Activated CD4-positive, alpha-beta T cell treated with anti-CD3 and anti-CD28 coated beads for 24 hours (primary cell): Measurements from ENCODE around the gene AKR1B1.

ENCODE experiments used
- DNase-seq, 2 donors: peaks; one replicate each; pipeline ENCODE4 v3.0.0-alpha.2; 2020; ENCODE audit warnings: low read depth in 2 of 2

The AKR1B1 gene

DNA sequence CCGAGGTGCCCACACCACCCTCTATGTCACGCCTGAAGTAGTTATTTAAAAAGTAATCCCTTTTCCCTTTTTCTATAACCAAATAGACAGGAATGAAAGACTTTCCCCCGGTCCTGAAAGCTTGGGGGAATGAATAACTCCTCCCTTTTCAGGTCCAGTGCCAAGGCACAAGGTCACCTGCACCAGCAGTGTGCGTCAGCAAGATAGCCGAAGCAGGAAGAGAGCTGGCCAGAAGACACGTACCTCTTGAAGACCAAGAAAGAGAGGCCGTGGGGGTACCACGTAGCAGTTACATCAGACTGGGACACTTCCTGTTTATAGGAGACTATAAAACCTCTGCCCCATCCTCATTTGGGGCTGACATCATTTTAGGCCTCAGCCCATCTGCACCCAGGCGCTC, 10.7 kb upstream of the AKR1B1 start:
- no peak for DNase-seq

DNA sequence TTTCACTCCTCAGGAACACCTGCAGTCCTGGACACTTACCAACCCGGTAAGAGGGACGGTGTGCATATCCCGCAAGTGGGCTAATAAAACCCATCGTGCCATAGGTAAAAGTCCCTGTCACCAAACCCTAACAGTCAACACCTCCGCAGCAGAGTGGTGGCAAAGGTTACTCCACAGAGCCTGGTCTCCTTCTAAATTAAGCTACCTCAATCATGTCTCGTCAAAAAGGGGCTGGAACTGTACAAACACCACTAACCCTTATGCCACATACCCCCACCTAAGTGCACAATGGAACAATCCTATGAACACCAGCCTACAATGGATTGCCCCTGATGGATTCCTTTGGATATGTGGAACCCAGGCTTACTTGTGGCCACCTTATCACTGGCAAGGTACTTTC, 9.6 kb upstream of the AKR1B1 start:
- DNase-seq: no peak

DNA sequence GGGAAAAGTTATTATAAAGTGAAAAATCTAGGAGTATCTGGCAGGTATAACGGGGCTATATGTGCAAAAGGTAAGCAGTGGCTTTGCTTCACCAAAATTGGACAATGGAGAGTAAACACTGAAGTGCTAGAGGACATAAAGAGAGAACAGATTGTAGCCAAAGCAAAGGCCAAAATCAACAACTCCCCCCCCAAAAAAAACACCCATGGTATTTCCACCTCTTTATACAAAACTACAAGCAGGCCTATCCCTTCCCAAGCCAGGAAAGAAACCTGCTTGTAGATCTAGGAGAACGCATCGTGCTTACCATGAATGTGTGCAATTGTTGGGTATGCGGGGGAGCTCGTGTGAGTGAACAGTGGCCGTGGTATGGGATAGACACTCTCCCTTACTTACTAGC, 9.2 kb upstream of the AKR1B1 start:
- no peak for DNase-seq

DNA sequence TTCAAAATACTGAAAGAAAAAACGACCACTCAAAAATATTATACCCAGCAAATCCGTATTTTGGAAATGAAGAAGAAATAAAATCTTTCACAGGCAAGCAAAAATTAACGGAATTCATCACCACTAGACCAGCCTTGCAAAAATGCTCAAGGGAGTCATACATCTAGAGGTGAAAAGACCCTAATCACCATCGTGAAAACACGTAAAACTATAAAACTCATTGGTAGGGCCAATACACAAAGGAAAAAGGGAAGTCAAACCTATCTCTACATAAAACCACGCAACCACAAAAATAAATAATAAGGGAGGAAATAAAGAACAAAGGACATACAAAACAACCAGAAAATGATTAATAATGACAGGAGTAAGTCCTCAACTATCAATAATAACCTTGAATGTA, 6.6 kb upstream of the AKR1B1 start:
- no peak for DNase-seq

DNA sequence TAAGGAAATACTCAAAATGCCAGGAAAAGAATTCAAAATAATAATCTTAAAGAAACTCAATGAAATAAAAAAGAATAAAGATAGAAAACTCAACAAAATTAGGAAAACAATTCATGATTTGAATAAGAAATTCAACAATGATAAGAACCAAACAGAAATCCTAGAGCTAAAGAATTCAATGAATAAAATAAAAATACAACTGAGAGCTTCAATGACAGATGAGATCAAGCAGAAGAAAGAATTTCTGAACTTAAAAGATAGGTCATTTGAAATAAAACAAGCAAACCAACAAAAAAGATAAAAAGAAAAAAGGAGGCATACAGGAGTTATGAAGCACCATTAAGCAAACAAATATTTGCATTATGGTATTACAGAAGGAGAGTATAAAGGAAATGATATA, 5.6 kb upstream of the AKR1B1 start:
- no peak for DNase-seq

DNA sequence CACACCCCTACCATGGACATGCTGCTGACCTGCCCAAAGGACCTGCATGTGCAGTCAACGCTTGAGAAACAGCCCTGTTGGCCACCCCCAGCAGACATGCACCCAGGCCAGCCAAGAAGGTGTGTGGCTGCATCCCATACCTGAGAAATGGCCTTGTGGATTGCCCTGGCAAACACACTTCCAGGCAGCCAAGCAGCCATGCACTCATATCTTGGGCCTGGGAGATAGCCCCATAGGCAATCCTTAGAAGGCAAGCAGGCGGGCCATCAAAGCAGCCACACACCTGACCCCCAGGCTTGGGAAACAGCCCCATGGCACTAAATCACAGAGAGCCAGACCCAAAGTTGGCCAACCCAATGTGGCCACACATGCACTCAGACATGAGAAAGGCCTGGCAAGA, 4.9 kb upstream of the AKR1B1 start:
- DNase-seq: no peak

DNA sequence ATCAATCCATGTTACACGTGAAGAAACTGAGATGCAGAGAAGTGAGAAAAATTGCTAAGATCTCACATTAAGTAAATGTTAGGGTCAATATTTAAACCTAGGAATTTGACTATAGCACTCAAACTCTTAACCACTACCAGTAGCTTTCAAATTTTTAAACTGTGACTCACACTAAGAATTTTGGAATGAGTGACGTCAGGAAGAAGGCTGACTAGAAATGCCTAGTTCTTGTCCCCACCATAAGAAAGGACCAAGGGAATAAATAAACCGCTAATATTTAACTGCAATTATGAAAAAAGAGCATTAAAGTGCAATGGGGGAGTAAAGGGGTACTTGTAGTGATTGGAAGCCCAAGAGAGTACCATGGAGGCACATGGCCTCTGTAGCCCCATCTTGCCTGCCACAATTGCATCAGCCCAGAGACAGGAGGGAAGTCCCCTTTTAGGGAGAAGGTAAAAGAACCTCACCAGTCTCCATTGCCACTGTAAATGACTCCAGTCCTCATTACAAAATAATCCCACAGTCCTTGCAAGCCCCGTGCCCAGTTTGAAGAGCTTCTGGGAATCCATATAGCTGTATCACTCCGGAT, 3.5 kb upstream of the AKR1B1 start:
- DNase-seq: no peak

DNA sequence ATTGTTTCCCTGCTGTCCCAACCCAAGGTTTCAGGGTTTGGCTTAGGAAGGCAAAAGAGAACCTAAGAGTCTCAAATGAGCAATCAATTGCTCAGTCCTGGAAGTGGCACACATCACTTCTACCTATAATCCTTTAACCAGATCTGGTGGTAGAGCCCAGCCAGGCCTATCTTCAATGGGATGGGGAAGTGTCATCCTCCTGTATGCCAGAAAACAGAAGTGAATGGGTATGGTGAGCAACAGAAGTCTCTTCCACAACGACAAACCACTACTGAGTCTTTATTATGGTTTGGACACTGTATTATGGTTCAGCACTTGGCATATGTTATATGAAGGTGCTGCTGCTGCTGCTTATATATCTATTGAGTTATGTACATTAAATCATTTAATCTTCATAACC, 3.0 kb upstream of the AKR1B1 start:
- DNase-seq: no peak

DNA sequence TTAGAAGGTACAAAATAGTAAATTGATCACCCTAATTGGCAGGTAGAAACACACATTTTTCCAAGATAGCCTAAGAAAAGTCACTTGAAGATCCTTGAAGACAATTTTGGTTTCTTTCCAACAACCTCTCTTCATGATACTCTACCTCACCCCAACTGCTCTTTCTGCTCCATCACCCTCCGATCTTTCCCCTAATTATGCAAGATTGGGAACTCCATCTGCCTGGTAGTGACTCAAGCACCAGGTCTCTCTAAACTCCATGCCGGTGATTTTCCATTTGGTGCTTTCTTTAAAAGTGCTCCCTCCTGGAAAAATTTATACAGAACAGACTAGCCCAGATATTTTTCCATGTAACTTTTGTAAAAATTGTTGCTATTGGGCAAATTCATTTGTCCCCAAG, 1.1 kb upstream of the AKR1B1 start:
- DNase-seq: no peak

DNA sequence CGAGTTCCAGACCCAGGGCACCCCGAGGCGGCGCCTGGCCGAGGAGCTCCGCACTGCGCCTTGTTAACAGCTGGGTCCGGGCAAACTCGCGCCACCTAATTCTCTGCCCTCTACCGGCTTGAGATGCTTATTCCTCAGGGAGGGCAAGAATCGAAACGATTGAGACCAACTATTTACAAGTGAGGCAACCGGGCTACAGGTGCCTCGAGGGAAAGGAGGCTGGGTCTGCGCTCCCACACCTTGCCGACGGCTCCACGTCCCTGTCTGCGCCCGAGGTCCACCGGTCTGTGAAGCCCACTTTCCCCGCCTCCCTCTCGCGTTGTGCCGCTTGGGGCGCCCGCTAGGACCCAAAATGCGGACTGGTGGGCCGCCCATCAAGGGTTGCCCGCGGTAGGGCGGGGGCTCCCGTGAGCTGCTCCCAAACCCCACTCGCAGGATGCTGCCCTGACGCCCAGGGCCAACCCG, 527 bp downstream of the AKR1B1 start:
- peak; percentile 6 to 36 for DNase-seq

DNA sequence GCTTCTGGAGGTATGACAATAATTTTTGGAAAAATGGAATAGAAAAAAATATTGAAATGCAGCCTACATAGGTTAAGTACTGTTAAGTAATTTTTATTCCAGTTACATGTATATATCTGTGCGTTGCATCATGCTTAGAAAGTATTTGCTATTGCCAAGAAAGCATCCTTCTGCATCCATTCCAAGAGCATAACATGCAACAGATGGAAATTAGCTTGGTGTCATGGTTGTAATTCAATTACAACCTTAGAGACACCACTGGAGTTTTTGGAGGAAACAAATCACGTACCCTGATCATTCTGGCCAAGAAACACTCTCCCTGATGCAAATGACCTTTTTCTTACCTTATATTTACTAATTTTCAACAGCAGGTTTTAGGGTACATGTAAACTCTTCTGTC, 1.7 kb downstream of the AKR1B1 start:
- DNase-seq: no peak

DNA sequence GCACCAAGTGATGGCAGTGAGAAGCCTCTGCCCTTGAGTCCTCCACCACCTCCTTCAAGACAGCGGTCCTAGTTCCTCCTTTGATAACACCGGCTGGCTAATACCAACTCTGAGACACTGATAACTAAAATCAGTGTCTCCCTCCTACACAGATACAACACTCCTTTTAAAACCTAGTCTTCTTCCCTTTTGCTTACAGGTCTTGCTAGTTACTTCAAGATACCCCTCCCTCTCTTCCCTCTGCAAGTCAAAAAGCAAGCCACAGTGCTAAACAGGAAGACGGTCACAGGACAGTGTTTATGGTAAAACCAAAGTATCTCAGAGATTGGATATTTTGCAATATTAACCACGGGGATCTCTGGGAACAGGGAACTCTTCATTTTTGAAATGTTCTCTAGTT, 4.6 kb downstream of the AKR1B1 start:
- no peak for DNase-seq

DNA sequence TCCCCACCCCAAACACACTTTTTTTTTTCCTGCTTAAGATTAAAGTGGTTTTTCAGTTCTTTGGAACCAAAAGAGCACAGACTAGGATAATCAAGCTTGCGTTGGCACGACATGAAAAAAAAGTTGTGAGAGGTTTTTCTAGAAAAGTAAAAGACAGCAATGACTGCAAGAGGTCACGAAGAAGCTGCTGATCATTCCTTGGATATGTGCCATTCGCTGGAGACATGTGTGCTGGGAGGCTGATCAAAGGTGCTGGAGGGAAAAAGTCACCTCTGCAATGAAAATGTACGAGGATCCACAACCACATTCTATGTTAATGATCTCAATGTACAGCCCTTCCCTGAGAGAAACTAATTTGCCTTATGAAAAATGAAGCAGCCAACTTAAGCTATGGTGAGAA, 5.4 kb downstream of the AKR1B1 start:
- no peak for DNase-seq

DNA sequence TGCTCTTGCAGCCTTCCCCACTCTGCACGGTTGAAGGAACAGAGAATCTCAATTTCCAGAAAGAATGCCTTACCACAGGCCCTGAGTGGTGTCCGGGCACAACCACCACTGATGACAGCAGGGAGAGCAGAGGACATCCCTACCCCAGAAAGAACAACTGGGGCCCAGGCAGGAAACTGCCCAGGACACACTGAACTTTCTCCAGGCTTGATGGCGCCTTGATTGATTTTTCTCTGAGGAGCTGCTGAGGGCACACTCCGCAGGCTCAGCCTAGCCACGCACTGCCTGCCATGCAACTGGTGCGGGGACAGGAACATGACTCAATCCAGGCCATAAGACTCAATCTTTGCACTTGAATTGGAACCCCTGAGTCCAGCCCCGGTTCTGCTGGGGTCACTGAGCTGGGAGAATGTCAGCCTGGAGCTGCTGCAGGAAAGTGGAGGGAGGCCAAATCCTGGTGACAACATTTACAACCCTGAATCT, 5.9 kb downstream of the AKR1B1 start:
- no peak for DNase-seq

DNA sequence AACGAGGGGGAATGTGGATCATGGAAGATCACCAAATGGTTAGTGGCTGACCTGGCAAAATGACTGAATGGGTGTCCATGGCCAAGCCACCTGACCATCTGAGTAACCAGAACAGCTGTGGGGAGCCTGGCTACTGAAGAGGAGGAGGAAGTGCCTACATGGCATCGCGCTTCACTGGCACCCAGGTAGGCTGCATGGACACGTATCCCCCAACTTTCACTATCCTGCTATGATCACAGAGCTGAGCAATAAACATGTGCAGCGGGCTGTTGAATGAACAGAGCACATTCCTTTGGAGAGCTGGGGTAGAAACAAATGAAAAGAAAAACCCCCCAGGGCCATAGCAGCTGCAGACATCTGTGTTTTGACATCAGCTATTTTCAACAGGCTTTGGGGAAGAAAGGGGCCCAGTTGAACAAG, 6.5 kb downstream of the AKR1B1 start:
- DNase-seq: no peak

DNA sequence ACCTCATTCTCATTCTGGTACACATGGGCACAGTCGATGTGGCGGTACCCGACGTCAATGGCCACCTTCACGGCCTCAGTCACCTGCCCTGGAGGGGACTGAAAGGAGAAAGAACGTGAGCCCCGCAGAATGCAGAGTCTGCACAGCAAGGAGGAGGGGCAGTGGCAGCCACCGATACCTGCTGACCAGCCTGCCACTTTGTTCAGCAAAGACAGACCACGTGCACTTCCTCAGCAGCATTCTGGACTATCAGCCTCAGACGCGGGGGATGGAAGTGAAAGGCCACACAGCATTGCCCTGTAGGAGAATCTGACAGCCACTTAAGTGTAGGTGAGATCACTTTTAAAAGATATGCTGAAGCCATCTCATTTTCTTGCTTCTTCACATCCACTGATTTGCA, 7.2 kb downstream of the AKR1B1 start:
- no peak for DNase-seq

DNA sequence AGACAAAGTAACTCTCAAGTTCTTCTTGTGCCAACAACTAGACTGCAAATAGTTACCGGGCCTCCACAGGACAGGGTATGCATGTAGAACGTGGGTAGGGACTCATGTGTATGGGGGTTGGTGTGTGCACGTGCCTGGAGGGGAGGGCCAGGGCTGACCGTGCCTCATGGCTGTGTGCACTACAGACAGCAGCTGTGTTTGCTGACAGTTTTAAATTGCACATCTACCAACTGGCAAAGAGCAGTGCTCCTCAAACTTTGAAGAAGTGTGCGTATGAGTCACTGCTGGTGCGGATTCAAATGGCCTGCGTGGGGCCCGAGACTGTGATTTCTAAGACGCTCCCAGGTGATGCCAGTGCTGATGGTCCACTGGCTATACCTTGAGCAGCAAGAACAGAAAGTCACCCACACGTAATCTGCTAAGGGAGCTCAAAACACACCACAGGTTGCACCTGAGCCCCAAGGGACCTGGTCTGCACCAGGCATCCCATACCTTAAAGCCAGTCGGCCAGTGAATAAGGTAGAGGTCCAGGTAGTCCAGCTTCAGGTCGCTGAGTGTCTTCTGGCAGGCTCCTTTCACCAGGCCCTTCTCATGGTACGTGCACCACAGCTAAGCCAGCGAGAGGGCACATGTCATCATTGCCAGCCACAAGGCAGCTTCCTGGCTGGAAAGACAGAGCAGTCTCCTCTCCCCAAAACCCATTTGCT, 8.5 kb downstream of the AKR1B1 start:
- DNase-seq: no peak

DNA sequence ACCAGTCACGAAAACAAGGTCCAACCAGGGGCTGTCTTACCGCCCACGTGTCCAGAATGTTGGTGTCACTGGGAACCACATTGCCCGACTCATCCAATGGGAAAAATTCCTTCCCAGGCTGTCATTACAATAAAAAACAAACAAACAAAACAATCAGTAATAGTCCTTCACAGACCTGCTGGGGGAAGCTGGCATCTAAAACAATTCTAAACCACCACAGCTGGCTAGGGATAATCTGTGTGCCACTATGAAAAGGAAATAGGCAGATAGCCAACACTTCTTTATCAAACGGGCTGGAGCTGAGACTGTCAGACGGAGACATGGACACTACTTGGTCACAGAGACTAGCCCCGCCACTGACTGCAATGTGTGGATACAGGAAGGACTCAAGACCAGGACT, 9.2 kb downstream of the AKR1B1 start:
- DNase-seq: no peak

DNA sequence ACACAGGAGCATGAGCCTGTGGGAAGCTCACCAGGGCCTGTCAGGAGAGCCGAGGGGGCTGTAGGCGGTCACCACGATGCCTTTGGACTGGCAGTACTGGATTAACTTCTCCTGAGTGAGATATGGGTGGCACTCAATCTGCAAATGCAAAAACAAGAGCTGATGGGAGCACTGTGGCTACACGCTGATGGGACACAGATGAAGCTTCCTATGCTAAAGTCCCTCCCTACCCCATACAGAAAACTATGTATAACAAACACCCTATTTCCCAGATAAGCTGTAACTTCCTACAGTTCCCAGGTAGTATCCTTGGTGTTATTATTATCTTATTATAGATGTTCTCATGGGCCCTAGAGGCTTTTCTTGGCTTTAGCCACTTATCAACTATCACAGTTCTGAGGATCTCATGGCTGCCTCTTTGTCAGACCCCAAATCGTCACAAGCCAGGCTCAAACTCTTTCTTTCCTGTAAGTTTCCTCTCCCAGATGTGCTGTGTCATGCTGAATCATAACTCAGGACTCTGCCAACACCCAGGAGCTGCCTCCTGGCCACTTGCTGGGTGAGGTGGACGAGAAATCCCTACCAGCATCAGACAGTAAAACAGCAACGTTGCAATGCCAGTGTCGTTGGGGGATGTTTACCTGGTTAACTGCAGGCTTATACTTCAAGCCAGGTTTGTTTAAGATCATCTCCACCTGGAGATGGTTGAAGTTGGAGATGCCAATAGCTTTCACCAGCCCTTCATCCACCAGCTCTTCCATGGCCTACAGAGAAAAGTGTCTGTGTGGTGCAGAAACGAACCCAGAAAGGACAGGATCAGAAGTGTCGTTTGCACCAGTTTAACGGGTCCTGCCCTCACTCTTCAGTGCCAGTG, 10.3 kb downstream of the AKR1B1 start:
- no peak for DNase-seq

DNA sequence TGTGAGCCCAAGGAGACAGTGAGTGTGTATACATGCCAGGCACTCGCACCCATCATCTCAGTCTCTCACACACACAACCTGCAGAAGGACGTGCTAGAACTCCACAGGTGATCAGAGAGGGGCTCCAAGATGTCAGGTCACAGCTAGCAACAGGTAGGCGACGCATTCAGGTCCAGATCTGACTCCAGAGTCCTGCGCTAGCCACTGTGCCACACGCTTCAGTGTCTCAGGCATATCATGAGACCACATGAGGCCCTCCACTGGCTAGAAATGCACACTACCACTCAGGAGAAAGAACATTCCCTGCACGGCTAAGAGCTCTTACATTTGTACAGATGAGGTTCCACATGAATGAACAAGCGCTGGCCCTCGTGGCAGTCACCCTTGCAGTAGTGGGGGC, 11.5 kb downstream of the AKR1B1 start:
- DNase-seq: no peak

DNA sequence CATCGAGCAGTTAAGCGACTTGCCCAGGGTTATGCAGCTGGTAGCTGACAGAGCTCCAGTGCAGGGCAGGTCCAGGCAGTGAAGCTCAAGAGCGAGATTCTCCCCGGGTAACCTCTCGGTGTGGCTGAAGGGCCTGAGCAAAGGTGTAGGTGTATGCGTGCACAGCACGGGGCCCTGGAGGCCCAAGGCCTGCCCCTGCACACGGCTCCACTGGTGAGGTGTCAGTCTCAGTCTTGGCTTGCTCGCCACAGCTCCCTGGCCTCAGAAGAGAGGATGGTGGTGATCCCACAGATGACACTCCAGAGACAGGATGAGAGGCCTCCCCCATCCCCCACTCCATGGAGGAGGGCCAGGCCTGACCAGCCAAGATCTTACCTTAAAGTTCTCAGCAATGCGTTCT, 12.0 kb downstream of the AKR1B1 start:
- no peak for DNase-seq

DNA sequence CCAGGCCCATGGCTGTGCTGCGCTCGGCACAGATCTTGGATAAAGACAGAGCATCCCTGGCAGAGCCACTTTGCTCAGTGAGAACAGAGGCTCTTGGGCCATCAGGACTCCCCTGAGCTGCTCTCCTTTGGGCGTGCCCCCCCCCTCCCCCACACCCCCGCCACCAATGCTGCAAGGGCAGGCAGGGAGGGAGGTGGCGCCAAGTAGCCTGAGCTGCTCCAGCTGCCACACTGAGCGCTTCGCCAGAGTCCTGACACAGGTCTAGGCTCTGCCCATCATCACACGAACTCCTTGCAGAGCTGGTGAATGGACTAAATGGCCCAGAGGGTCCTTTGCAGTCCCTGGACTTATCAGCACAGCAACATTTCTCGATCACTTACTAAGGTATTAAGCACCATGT, 12.5 kb downstream of the AKR1B1 start:
- DNase-seq: no peak

DNA sequence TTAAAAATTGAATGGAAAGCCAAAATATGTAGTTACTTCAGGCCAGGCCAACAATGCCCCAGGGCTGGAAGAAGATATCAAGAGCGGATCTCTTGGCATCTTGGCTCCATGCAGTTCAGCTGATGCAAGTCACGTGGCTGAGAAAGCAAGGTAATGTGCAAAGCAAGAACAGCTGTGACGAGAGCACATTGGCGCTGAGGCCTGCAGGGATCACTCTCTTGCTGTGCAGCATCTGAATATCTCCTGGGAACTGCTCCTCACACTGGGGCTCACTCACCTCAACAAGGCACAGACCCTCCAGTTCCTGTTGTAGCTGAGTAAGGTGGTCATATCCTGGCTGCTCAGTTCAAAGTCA, 14.0 kb downstream of the AKR1B1 start:
- DNase-seq: no peak
